NCI-H2227 (cell line): ENCODE measurements around the gene ADARB1.
A peak's percentile ranks its signal among the peaks of the same experiment; 100 is the strongest.
"Not testable (repeated sequence)": the region's sequence is repeated elsewhere in the genome, so short reads cannot be mapped to it uniquely, and the experiment has no call there.

ENCODE experiments used
- DNase-seq: peaks from one replicate; lab custom pipeline; 2025; ENCODE audit not compliant: unreplicated experiment; lab: John Stamatoyannopoulos, UW

The ADARB1 gene

GRCh38 chr21:45133574-45134278 is 59.3 kb downstream of the ADARB1 start:
- not testable (repeated sequence) for DNase-seq

GRCh38 chr21:45134279-45135076 is 60.1 kb downstream of the ADARB1 start:
- DNase-seq = no peak

GRCh38 chr21:45135122-45135521 is 60.7 kb downstream of the ADARB1 start:
- DNase-seq = no peak

GRCh38 chr21:45135868-45136267 is 61.5 kb downstream of the ADARB1 start:
- DNase-seq = no peak

- DNase-seq = no peak
Observed at GRCh38 chr21:45136500-45136899, 62.1 kb downstream of the ADARB1 start.

GRCh38 chr21:45136927-45137611 is 62.7 kb downstream of the ADARB1 start:
- DNase-seq = peak; percentile 89

GRCh38 chr21:45137612-45137937 is 63.2 kb downstream of the ADARB1 start:
- no peak for DNase-seq

GRCh38 chr21:45138199-45139002 is 64.0 kb downstream of the ADARB1 start:
- peak; percentile 81 for DNase-seq

- not testable (repeated sequence) for DNase-seq
Observed at GRCh38 chr21:45139003-45139360, 64.6 kb downstream of the ADARB1 start.

- no peak for DNase-seq
Observed at GRCh38 chr21:45139473-45139872, 65.1 kb downstream of the ADARB1 start.

GRCh38 chr21:45140346-45140940 is 66.1 kb downstream of the ADARB1 start:
- DNase-seq = peak; percentile 93

GRCh38 chr21:45140944-45141343 is 66.6 kb downstream of the ADARB1 start:
- DNase-seq = not testable (repeated sequence)

- no peak for DNase-seq
Observed at GRCh38 chr21:45141507-45141906, 67.1 kb downstream of the ADARB1 start.

GRCh38 chr21:45142469-45143308 is 68.3 kb downstream of the ADARB1 start:
- DNase-seq = no peak

GRCh38 chr21:45143855-45144254 is 69.5 kb downstream of the ADARB1 start:
- DNase-seq = no peak

GRCh38 chr21:45145146-45145545 is 70.8 kb downstream of the ADARB1 start:
- DNase-seq = no peak

GRCh38 chr21:45145846-45146245 is 71.5 kb downstream of the ADARB1 start:
- not testable (repeated sequence) for DNase-seq

GRCh38 chr21:45146306-45146705 is 71.9 kb downstream of the ADARB1 start:
- DNase-seq = no peak

- DNase-seq = no peak
Observed at GRCh38 chr21:45146801-45147200, 72.4 kb downstream of the ADARB1 start.
